ENCODE measurements around the gene BSG.

- TF ChIP-seq POLR2A (IDR thresholded peaks at IDR 0.05): no peak
- TF ChIP-seq, protein P1, sequence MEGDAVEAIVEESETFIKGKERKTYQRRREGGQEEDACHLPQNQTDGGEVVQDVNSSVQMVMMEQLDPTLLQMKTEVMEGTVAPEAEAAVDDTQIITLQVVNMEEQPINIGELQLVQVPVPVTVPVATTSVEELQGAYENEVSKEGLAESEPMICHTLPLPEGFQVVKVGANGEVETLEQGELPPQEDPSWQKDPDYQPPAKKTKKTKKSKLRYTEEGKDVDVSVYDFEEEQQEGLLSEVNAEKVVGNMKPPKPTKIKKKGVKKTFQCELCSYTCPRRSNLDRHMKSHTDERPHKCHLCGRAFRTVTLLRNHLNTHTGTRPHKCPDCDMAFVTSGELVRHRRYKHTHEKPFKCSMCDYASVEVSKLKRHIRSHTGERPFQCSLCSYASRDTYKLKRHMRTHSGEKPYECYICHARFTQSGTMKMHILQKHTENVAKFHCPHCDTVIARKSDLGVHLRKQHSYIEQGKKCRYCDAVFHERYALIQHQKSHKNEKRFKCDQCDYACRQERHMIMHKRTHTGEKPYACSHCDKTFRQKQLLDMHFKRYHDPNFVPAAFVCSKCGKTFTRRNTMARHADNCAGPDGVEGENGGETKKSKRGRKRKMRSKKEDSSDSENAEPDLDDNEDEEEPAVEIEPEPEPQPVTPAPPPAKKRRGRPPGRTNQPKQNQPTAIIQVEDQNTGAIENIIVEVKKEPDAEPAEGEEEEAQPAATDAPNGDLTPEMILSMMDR (IDR thresholded peaks at IDR 0.05 in 4 of 5, conservative IDR thresholded peaks at IDR 0.05 in 1 of 5): no peak
Observed at GRCh38 chr19:536031-536880, 36.1 kb upstream of the BSG start.
